ENCODE results near the gene DOCK9. TPM values are rescaled to one million over a fixed set of nuclear protein-coding genes. Genes with fewer than 3 reads are reported as not detected.

The DOCK9 gene
- total RNA-seq, 4 donors from 2014 or later = 121 to 240 (median 200) TPM

- WGBS = 70% methylated on average over 7 of the region's 7 CpGs
- H3K27ac ChIP-seq = no peak overlapping the region
- H3K4me1 ChIP-seq = peaks cover 10% of the 10 kb centered on the region
- no peaks in the 10 kb centered on the region for H3K27me3 ChIP-seq
- no peaks in the 10 kb centered on the region for H3K36me3 ChIP-seq
- H3K4me3 ChIP-seq = no peak overlapping the region
- DNase-seq (ENCODE audit: low spot score in 2 of 2) = no peak
- no peak for TF ChIP-seq EP300 (IDR thresholded peaks at IDR 0.05)
- TF ChIP-seq POLR2AphosphoS5 (IDR thresholded peaks at IDR 0.05) = no peak
- TF ChIP-seq CTCF (IDR thresholded peaks at IDR 0.05) = no peak
- no peak for TF ChIP-seq POLR2A (IDR thresholded peaks at IDR 0.05)
- H3K9me3 ChIP-seq = no peaks in the 10 kb centered on the region
These were observed 14.5 kb upstream of the DOCK9 start for GRCh38 chr13:98992355-98992754.

GRCh38 chr13:98990701-98991100 is 12.8 kb upstream of the DOCK9 start:
- H3K9me3 ChIP-seq = no peaks in the 10 kb centered on the region
- H3K36me3 ChIP-seq = no peaks in the 10 kb centered on the region
- H3K4me1 ChIP-seq = peaks cover 5% of the 10 kb centered on the region
- DNase-seq (ENCODE audit: low spot score in 2 of 2) = no peak
- H3K27ac ChIP-seq = no peak overlapping the region
- 86% methylated on average over 3 of the region's 3 CpGs for WGBS
- TF ChIP-seq EP300 (IDR thresholded peaks at IDR 0.05) = no peak
- TF ChIP-seq POLR2AphosphoS5 (IDR thresholded peaks at IDR 0.05) = no peak
- TF ChIP-seq CTCF (IDR thresholded peaks at IDR 0.05) = no peak
- no peak for TF ChIP-seq POLR2A (IDR thresholded peaks at IDR 0.05)
- H3K4me3 ChIP-seq = no peak overlapping the region
- no peaks in the 10 kb centered on the region for H3K27me3 ChIP-seq

- Histone ChIP-seq H3K36me3 (no peaks in the 10 kb centered on the region), H3K27ac (no peak overlapping the region), H3K4me3 (no peak overlapping the region), H3K9me3 (no peaks in the 10 kb centered on the region), H3K27me3 (no peaks in the 10 kb centered on the region), H3K4me1 (peaks cover 9% of the 10 kb centered on the region)
- no peak for TF ChIP-seq CTCF (IDR thresholded peaks at IDR 0.05)
- no peak for TF ChIP-seq POLR2A (IDR thresholded peaks at IDR 0.05)
- no peak for TF ChIP-seq EP300 (IDR thresholded peaks at IDR 0.05)
- whole genome bisulfite sequencing = 85% methylated on average over 4 of the region's 4 CpGs
- DNase-seq (ENCODE audit: low spot score in 2 of 2) = no peak
These were observed 11.8 kb upstream of the DOCK9 start for GRCh38 chr13:98989469-98990235.

- Histone ChIP-seq H3K9me3 (no peaks in the 10 kb centered on the region), H3K36me3 (no peaks in the 10 kb centered on the region), H3K4me3 (no peak overlapping the region), H3K27ac (no peak overlapping the region), H3K4me1 (peaks cover 9% of the 10 kb centered on the region), H3K27me3 (no peaks in the 10 kb centered on the region)
- no peak for TF ChIP-seq CTCF (IDR thresholded peaks at IDR 0.05)
- no peak for TF ChIP-seq EP300 (IDR thresholded peaks at IDR 0.05)
- TF ChIP-seq POLR2AphosphoS5 (IDR thresholded peaks at IDR 0.05) = no peak
- TF ChIP-seq POLR2A (IDR thresholded peaks at IDR 0.05) = no peak
- no peak for DNase-seq (ENCODE audit: low spot score in 2 of 2)
- 54% methylated on average over 6 of the region's 6 CpGs for WGBS
These were observed 10.9 kb upstream of the DOCK9 start for GRCh38 chr13:98988780-98989179.

- 72% methylated on average over 5 of the region's 5 CpGs for WGBS
- Histone ChIP-seq H3K4me3 (no peak overlapping the region), H3K27ac (no peak overlapping the region), H3K36me3 (no peaks in the 10 kb centered on the region), H3K4me1 (peaks cover 9% of the 10 kb centered on the region), H3K9me3 (no peaks in the 10 kb centered on the region), H3K27me3 (no peaks in the 10 kb centered on the region)
- DNase-seq (ENCODE audit: low spot score in 2 of 2) = no peak
- TF ChIP-seq POLR2AphosphoS5 (IDR thresholded peaks at IDR 0.05) (no peak), POLR2A (IDR thresholded peaks at IDR 0.05) (no peak), EP300 (IDR thresholded peaks at IDR 0.05) (no peak), CTCF (IDR thresholded peaks at IDR 0.05) (no peak)
These were observed 10.4 kb upstream of the DOCK9 start for GRCh38 chr13:98988277-98988676.

Data from suprapubic skin (tissue), 4 donors.